DMS 273 treated with DMSO at 0.1 percent for 48 hours (cell line): ENCODE data around the gene PLEKHJ1.

Source experiments
- DNase-seq: peaks from one replicate; lab custom pipeline; 2025; lab: John Stamatoyannopoulos, UW

Gene PLEKHJ1

GRCh38 chr19:2269244-2270156 is 33.4 kb upstream of the PLEKHJ1 start:
- DNase-seq = peak; percentile 85

GRCh38 chr19:2268861-2269243 is 32.7 kb upstream of the PLEKHJ1 start:
- no peak for DNase-seq

- no peak for DNase-seq
Observed at GRCh38 chr19:2268480-2268830, 32.3 kb upstream of the PLEKHJ1 start.

GRCh38 chr19:2266183-2266993 is 30.3 kb upstream of the PLEKHJ1 start:
- no peak for DNase-seq

- no peak for DNase-seq
Observed at GRCh38 chr19:2261438-2262172, 25.5 kb upstream of the PLEKHJ1 start.

- DNase-seq = no peak
Observed at GRCh38 chr19:2260341-2260805, 24.2 kb upstream of the PLEKHJ1 start.

GRCh38 chr19:2259336-2259735 is 23.2 kb upstream of the PLEKHJ1 start:
- DNase-seq = no peak

GRCh38 chr19:2255982-2256685 is 20.0 kb upstream of the PLEKHJ1 start, which contains the start of gene JSRP1:
Gene JSRP1 (minus strand): TSS chr19:2256417. CDS start chr19:2255314, 1,103 bp downstream.
- no peak for DNase-seq

- no peak for DNase-seq
Observed at GRCh38 chr19:2255112-2255845, 19.1 kb upstream of the PLEKHJ1 start.

- DNase-seq = no peak
Observed at GRCh38 chr19:2254064-2254872, 18.1 kb upstream of the PLEKHJ1 start.

- DNase-seq = no peak
Observed at GRCh38 chr19:2253106-2254063, 17.3 kb upstream of the PLEKHJ1 start.

GRCh38 chr19:2252797-2253105 is 16.6 kb upstream of the PLEKHJ1 start:
- DNase-seq = no peak

GRCh38 chr19:2252055-2252796 is 16.1 kb upstream of the PLEKHJ1 start:
- DNase-seq = no peak

GRCh38 chr19:2251106-2252054 is 15.3 kb upstream of the PLEKHJ1 start:
- no peak for DNase-seq

- no peak for DNase-seq
Observed at GRCh38 chr19:2250766-2251105, 14.6 kb upstream of the PLEKHJ1 start.

- no peak for DNase-seq
Observed at GRCh38 chr19:2249880-2250765, 14.0 kb upstream of the PLEKHJ1 start.
